ENCODE results near the gene DLG2. TPM values are rescaled to one million over a fixed set of nuclear protein-coding genes. Genes with fewer than 3 reads are reported as not detected.
"Not testable (repeated sequence)": the region's sequence is repeated elsewhere in the genome, so short reads cannot be mapped to it uniquely, and the experiment has no call there.

DLG2 gene
- total and polyA plus RNA-seq, 4 donors = 0.30 to 5.5 (median 0.68) TPM

- 64% methylated on average over 3 of the region's 3 CpGs for WGBS
- Histone ChIP-seq H3K9ac (ENCODE audit: low read depth in 1 of 2, low read length in 2 of 2) (no peak overlapping the region), H3K36me3 (ENCODE audit: control insufficient read depth in 4 of 4, insufficient read depth in 3 of 4, low read depth in 1 of 4, low read length in 3 of 4) (no peaks in the 10 kb centered on the region), H3K4me1 (ENCODE audit: control insufficient read depth in 4 of 4, insufficient read depth in 4 of 4, low read length in 3 of 4) (no peaks in the 10 kb centered on the region), H3K27ac (ENCODE audit: low read depth in 1 of 2, low read length in 2 of 2) (no peak overlapping the region), H3K4me3 (ENCODE audit: low read depth in 1 of 3, low read length in 3 of 3) (no peak overlapping the region), H3K9me3 (ENCODE audit: control insufficient read depth in 4 of 4, low read length in 3 of 4) (no peaks in the 10 kb centered on the region), H3K27me3 (ENCODE audit: control insufficient read depth in 4 of 4, insufficient read depth in 4 of 4, low read length in 3 of 4) (no peaks in the 10 kb centered on the region)
- DNase-seq (ENCODE audit: low spot score) = no peak
- no peak for TF ChIP-seq SP1 (IDR thresholded peaks at IDR 0.05)
- TF ChIP-seq REST (IDR thresholded peaks at IDR 0.05) = no peak
- no peak for TF ChIP-seq TAF1 (conservative IDR thresholded peaks at IDR 0.05)
- TF ChIP-seq HNF4A (conservative IDR thresholded peaks at IDR 0.05) = no peak
- no peak for TF ChIP-seq MAX (IDR thresholded peaks at IDR 0.05)
- TF ChIP-seq JUND (IDR thresholded peaks at IDR 0.05) = no peak
- no peak for TF ChIP-seq FOXA1 (IDR thresholded peaks at IDR 0.05)
- no peak for TF ChIP-seq ZBTB33 (IDR thresholded peaks at IDR 0.05)
- TF ChIP-seq RAD21 (IDR thresholded peaks at IDR 0.05) = no peak
- TF ChIP-seq EGR1 (IDR thresholded peaks at IDR 0.05; ENCODE audit: low read depth in 2 of 2) = no peak
- TF ChIP-seq CTCF (IDR thresholded peaks at IDR 0.05; ENCODE audit: low read depth, low read length, missing input control) = no peak
- TF ChIP-seq FOXA2 (IDR thresholded peaks at IDR 0.05) = no peak
- no peak for TF ChIP-seq HNF4G (IDR thresholded peaks at IDR 0.05)
Measured at GRCh38 chr11:84990141-84990540, 637.0 kb downstream of the DLG2 start.

GRCh38 chr11:84987686-84988187 is 639.4 kb downstream of the DLG2 start:
- not testable (repeated sequence) for H3K9ac ChIP-seq (ENCODE audit: low read depth in 1 of 2, low read length in 2 of 2); H3K4me3 ChIP-seq (ENCODE audit: low read depth in 1 of 3, low read length in 3 of 3); H3K36me3 ChIP-seq (ENCODE audit: control insufficient read depth in 4 of 4, insufficient read depth in 3 of 4, low read depth in 1 of 4, low read length in 3 of 4); H3K27ac ChIP-seq (ENCODE audit: low read depth in 1 of 2, low read length in 2 of 2); H3K9me3 ChIP-seq (ENCODE audit: control insufficient read depth in 4 of 4, low read length in 3 of 4); H3K27me3 ChIP-seq (ENCODE audit: control insufficient read depth in 4 of 4, insufficient read depth in 4 of 4, low read length in 3 of 4); DNase-seq (ENCODE audit: low spot score); H3K4me1 ChIP-seq (ENCODE audit: control insufficient read depth in 4 of 4, insufficient read depth in 4 of 4, low read length in 3 of 4)
- WGBS = 63% methylated on average over 3 of the region's 3 CpGs
